SU-DHL-6 (cell line): ENCODE data around the gene UQCC5.

Source experiments
- H2AFZ ChIP-seq: fragments of 200-600 bp; sonication (generic); 2 replicates; pipeline ENCODE4 v1.6.1; 2014; ENCODE audit warnings: low read depth, mild to moderate bottlenecking, moderate library complexity, mixed read lengths, antibody characterized with exemption, low read length; ENCODE audit not compliant: severe bottlenecking
- H3F3A ChIP-seq: fragments of 200-600 bp; shearing (Covaris generic); 2 replicates; pipeline ENCODE4 v1.6.0; 2016; ENCODE audit warnings: antibody characterized with exemption, mild to moderate bottlenecking; ENCODE audit not compliant: insufficient read depth
- H3K27ac ChIP-seq: fragments of 200-600 bp; sonication (generic); 2 replicates; pipeline ENCODE4 v1.5.1; 2016; ENCODE audit warnings: low read depth, mild to moderate bottlenecking, low read length, moderate library complexity, mixed read lengths
- H3K27me3 ChIP-seq: fragments of 200-600 bp; sonication (generic), shearing (Covaris generic); 2 replicates; pipeline ENCODE4 v1.6.0; 2014; ENCODE audit warnings: mild to moderate bottlenecking, low read length
- H3K36me3 ChIP-seq: fragments of 200-600 bp; sonication (generic); 2 replicates; pipeline ENCODE4 v1.6.1; 2014; ENCODE audit warnings: mild to moderate bottlenecking, low read length, mixed read lengths
- H3K4me2 ChIP-seq: fragments of 300-600, 200-600 bp; shearing (Covaris generic), sonication (generic); 2 replicates; pipeline ENCODE4 v1.6.0; 2014; ENCODE audit warnings: low read length, low read depth, mild to moderate bottlenecking; ENCODE audit not compliant: poor library complexity, severe bottlenecking
- H3K4me3 ChIP-seq: fragments of 200-600 bp; sonication (generic); 2 replicates; pipeline ENCODE4 v1.5.1; 2014; ENCODE audit warnings: antibody characterized with exemption, low read length, mild to moderate bottlenecking, mixed read lengths; ENCODE audit not compliant: insufficient read depth, poor library complexity, severe bottlenecking
- H3K79me2 ChIP-seq: fragments of 200-600 bp; sonication (generic); 2 replicates; pipeline ENCODE4 v1.6.1; 2014; ENCODE audit warnings: mild to moderate bottlenecking, low read length, moderate library complexity; ENCODE audit not compliant: insufficient read depth
- H3K9ac ChIP-seq: fragments of 200-600 bp; sonication (generic); 2 replicates; pipeline ENCODE4 v1.7.0; 2014; ENCODE audit warnings: mild to moderate bottlenecking, low read length
- H3K9me2 ChIP-seq: fragments of 200-600 bp; sonication (generic); replicated peaks from 2 replicates; pipeline ENCODE4 v1.6.1; 2014; ENCODE audit warnings: low read length; ENCODE audit not compliant: insufficient read depth
- H3K9me3 ChIP-seq: fragments of 200-600 bp; sonication (generic); 2 replicates; pipeline ENCODE4 v1.6.1; 2014; ENCODE audit warnings: low read length, mixed read lengths; ENCODE audit not compliant: insufficient read depth
- H4K20me1 ChIP-seq: fragments of 200-600 bp; sonication (generic); 2 replicates; pipeline ENCODE4 v1.6.1; 2014; ENCODE audit warnings: low read depth, mild to moderate bottlenecking, antibody characterized with exemption, low read length, moderate library complexity, mixed read lengths
- EZH2phosphoT487 ChIP-seq: fragments of 200-600 bp; sonication (generic), shearing (Covaris generic); conservative IDR thresholded peaks from 2 replicates; pipeline ENCODE4 v1.6.1; 2018; ENCODE audit warnings: mild to moderate bottlenecking, antibody characterized with exemption, low read length, moderate library complexity, mixed read lengths
- TF ChIP-seq, protein P1 (sequence below): fragments of 200-600 bp; sonication (generic); IDR thresholded peaks from one replicate; pipeline ENCODE4 v1.5.1; 2017; ENCODE audit warnings: antibody characterized with exemption, mild to moderate bottlenecking, low read length, moderate library complexity; ENCODE audit not compliant: insufficient read depth, poor library complexity, severe bottlenecking

The UQCC5 gene

GRCh38 chr3:52534281-52535183, 1.9 kb upstream of the UQCC5 start:
- no peak for TF ChIP-seq EZH2phosphoT487
- TF ChIP-seq, protein P1, sequence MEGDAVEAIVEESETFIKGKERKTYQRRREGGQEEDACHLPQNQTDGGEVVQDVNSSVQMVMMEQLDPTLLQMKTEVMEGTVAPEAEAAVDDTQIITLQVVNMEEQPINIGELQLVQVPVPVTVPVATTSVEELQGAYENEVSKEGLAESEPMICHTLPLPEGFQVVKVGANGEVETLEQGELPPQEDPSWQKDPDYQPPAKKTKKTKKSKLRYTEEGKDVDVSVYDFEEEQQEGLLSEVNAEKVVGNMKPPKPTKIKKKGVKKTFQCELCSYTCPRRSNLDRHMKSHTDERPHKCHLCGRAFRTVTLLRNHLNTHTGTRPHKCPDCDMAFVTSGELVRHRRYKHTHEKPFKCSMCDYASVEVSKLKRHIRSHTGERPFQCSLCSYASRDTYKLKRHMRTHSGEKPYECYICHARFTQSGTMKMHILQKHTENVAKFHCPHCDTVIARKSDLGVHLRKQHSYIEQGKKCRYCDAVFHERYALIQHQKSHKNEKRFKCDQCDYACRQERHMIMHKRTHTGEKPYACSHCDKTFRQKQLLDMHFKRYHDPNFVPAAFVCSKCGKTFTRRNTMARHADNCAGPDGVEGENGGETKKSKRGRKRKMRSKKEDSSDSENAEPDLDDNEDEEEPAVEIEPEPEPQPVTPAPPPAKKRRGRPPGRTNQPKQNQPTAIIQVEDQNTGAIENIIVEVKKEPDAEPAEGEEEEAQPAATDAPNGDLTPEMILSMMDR, result no peak
- H3K4me3 ChIP-seq, result peak overlapping the region; percentile 59
- peaks cover 73% of the 10 kb centered on the region for H3K79me2 ChIP-seq
- peaks cover 21% of the 10 kb centered on the region for H3F3A ChIP-seq
- peak overlapping the region; percentile 83 for H3K27ac ChIP-seq
- no peaks in the 10 kb centered on the region for H3K27me3 ChIP-seq
- H2AFZ ChIP-seq, result peak overlapping the region; percentile 25
- no peaks in the 10 kb centered on the region for H3K36me3 ChIP-seq
- peaks cover 9% of the 10 kb centered on the region; the same call in 1 of the 2 replicates for H4K20me1 ChIP-seq
- no peaks in the 10 kb centered on the region for H3K9me2 ChIP-seq
- peak overlapping the region; percentile 79 for H3K4me2 ChIP-seq
- H3K9ac ChIP-seq, result peak overlapping the region; percentile 76
- no peaks in the 10 kb centered on the region for H3K9me3 ChIP-seq

DNA sequence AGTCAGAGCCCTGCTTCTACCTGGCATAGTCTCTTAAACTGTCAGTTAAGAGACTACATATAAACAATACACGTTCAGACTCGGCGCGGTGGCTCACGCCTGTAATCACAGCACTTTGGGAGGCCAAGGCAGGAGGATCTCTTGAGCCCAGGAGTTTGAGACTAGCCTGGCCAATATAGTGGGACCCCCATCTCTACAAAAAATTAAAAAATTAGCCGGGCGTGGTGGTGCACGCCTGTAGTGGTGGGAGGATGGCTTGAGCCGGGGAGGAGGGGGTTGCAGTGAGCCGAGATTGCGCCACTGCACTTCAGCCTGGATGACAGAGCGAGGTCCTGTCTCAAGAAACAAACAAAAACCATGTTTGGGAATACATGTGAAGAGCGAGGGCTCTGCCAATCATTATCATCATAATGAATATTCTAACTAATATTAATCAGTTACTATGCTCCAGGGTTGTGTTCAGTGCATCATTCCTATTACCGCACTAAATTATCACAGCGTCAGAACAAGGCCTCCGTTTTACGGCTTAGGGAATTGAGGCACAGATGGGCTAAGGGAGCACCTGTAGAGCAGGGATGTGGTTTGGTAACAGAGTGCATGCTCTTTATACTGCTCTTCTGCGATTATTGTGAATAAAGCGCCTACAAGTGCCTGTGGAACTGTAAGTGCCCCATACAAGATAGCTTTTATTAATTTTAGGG, 844 bp upstream of the UQCC5 start:
- no peaks in the 10 kb centered on the region for H3K9me2 ChIP-seq
- peak overlapping the region; percentile 59 for H3K4me3 ChIP-seq
- no peaks in the 10 kb centered on the region for H3K9me3 ChIP-seq
- peak overlapping the region; percentile 76 for H3K9ac ChIP-seq
- peak overlapping the region; percentile 50 for H2AFZ ChIP-seq
- peaks cover 67% of the 10 kb centered on the region for H3K79me2 ChIP-seq
- H3K27ac ChIP-seq, result peak overlapping the region; percentile 83
- H3K4me2 ChIP-seq, result peak overlapping the region; percentile 79
- peaks cover 9% of the 10 kb centered on the region; the same call in 1 of the 2 replicates for H4K20me1 ChIP-seq
- peaks cover 28% of the 10 kb centered on the region for H3F3A ChIP-seq
- H3K27me3 ChIP-seq, result no peaks in the 10 kb centered on the region
- TF ChIP-seq, protein P1, result no peak
- TF ChIP-seq EZH2phosphoT487, result no peak
- H3K36me3 ChIP-seq, result peaks cover 4% of the 10 kb centered on the region; the same call in 1 of the 2 replicates

- H3K9ac ChIP-seq, result peak overlapping the region; percentile 21; the same call in 1 of the 2 replicates
These were observed 365 bp upstream of the UQCC5 start for GRCh38 chr3:52536112-52536368.

More at GRCh38 chr3:52536112-52536368, 365 bp upstream of the UQCC5 start:
- Histone ChIP-seq H3K4me3 (peak overlapping the region; percentile 30), H3F3A (peaks cover 33% of the 10 kb centered on the region), H4K20me1 (peaks cover 13% of the 10 kb centered on the region; the same call in 1 of the 2 replicates), H3K27ac (peak overlapping the region; percentile 37), H3K79me2 (peaks cover 63% of the 10 kb centered on the region), H3K9me3 (no peaks in the 10 kb centered on the region), H2AFZ (peak overlapping the region; percentile 50), H3K27me3 (no peaks in the 10 kb centered on the region), H3K36me3 (peaks cover 6% of the 10 kb centered on the region; the same call in 1 of the 2 replicates), H3K9me2 (no peaks in the 10 kb centered on the region), H3K4me2 (peak overlapping the region; percentile 79)
- no peak for TF ChIP-seq EZH2phosphoT487
- TF ChIP-seq, protein P1, result no peak
